AG04450 (cell line): ENCODE results near the gene COL27A1. TPM values are rescaled to one million over a fixed set of nuclear protein-coding genes. Genes with fewer than 3 reads are reported as not detected.

Experiments used
- CTCF ChIA-PET: fragments of 300-600, 350-600 bp; formaldehyde crosslinking; extraction: SDS; loops from one replicate; lab custom pipeline; 2022; ENCODE audit warnings: antibody characterized with exemption, inconsistent platforms; lab: Charles Lee
- POLR2A ChIA-PET: fragments of 350-600 bp; formaldehyde crosslinking; extraction: SDS; loops from one replicate; lab custom pipeline; 2021; ENCODE audit warnings: antibody characterized with exemption, inconsistent platforms; lab: Yijun Ruan, JAX
- DNase-seq: peaks from one replicate; pipeline ENCODE4 v3.0.0-alpha.2; 2011; ENCODE audit warnings: low read depth, low spot score
- H3K27ac ChIP-seq: one replicate; pipeline ENCODE4 v1.5.1; 2012; ENCODE audit warnings: low read depth, low read length, control low read depth
- H3K27me3 ChIP-seq: one replicate; pipeline ENCODE4 v1.6.0; 2012; ENCODE audit warnings: low read length; ENCODE audit not compliant: control insufficient read depth, insufficient read depth
- H3K4me3 ChIP-seq: 2 replicates; pipeline ENCODE4 v1.5.1; 2011; ENCODE audit warnings: mild to moderate bottlenecking, low read depth, low read length, control low read depth
- H3K9me3 ChIP-seq: 2 replicates; pipeline ENCODE4 v1.5.1; 2012; ENCODE audit warnings: low read length; ENCODE audit not compliant: control insufficient read depth, insufficient read depth
- polyA plus RNA-seq: library from polyadenylated mRNA; depleted of rRNA; stranded (reverse); fragments of >200 nt; gene quantifications from 2 replicates; pipeline ENCODE4 v1.2.3, GENCODE V29; 2011
- TF ChIP-seq, protein P1 (sequence below): IDR thresholded peaks from 2 replicates; pipeline ENCODE4 v1.5.1; 2011; ENCODE audit warnings: low read depth, low read length, control low read depth, inconsistent platforms

COL27A1 gene
- polyA plus RNA-seq, 1 experiment, result 8.5 TPM

DNA sequence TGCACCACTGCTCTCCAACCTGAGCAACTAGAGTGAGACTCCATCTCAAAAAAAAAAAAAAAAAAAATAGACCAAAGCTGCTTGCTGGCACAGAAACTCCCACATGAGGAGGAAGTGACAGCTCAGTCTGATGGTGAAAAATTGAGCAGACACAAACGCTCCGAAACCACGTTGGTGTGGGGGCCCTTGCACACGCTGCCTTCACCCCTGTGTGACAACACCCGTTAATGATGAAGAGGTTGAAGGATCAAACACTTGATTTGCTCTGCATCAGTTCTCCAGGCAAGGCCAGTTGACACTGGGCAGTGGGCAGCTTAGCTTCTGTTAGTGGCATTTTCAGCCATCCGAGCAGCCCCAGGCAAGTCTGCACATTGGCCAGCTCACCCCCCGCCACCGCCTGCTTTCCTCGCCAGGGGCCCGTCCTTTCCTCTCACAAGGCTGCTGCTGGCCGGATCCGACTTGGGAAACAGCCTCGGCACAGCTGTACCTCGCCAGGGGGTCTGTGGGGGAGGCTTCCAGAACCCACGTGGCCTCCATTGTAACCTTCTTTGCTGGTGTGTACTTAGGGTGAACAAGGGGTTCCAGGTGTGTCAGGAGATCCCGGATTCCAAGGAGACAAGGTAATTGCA is 79.8 kb downstream of the COL27A1 start:
- TF ChIP-seq, protein P1, sequence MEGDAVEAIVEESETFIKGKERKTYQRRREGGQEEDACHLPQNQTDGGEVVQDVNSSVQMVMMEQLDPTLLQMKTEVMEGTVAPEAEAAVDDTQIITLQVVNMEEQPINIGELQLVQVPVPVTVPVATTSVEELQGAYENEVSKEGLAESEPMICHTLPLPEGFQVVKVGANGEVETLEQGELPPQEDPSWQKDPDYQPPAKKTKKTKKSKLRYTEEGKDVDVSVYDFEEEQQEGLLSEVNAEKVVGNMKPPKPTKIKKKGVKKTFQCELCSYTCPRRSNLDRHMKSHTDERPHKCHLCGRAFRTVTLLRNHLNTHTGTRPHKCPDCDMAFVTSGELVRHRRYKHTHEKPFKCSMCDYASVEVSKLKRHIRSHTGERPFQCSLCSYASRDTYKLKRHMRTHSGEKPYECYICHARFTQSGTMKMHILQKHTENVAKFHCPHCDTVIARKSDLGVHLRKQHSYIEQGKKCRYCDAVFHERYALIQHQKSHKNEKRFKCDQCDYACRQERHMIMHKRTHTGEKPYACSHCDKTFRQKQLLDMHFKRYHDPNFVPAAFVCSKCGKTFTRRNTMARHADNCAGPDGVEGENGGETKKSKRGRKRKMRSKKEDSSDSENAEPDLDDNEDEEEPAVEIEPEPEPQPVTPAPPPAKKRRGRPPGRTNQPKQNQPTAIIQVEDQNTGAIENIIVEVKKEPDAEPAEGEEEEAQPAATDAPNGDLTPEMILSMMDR, result no peak
- H3K27ac ChIP-seq, result no peak overlapping the region
- DNase-seq, result no peak
- CTCF ChIA-PET, result interaction anchor here (0.6 to 1.9 kb wide), 2 partner anchors 37 to 80 kb away, joined by 3 to 6 read pairs; partner anchors contain the start of gene COL27A1
- POLR2A ChIA-PET, result no interaction called here
- H3K9me3 ChIP-seq, result no peaks in the 10 kb centered on the region
- H3K4me3 ChIP-seq, result no peak overlapping the region
- no peaks in the 10 kb centered on the region for H3K27me3 ChIP-seq

DNA sequence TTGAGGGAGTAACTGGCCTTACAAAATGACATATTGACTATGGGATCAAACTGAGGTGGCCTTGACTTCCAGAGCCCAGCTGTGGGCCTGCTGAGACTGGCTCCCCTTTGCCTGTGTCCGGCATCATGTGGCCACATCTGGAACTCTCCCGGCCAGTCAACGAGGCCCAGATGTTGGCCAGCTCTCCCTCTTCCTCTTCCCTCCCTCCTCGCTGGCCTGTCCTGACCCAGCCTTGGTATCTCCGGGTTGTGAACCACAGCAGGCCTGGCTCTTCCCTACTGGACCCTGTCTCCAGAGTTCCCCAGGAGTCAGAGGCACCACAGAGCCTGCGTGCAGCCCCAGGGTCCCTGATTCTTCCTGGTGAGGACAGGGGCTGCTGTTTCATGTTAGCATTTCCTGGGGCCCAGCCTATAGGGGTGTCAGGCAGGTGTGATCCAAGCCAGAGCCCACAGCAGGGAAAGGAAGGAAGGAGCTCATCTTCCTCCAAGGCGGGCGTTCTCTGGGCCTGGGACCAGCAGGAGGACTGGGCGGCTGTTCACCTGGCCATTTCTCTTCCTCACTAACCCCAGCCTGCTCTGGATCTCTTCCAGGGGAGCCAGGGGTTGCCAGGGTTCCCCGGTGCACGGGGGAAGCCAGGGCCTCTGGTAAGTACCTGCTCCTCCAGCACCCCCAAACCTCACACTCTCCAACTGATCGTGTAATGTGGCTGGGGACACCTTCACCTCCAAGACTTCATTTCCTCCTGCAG is 81.2 kb downstream of the COL27A1 start:
- H3K27me3 ChIP-seq, result no peaks in the 10 kb centered on the region
- CTCF ChIA-PET, result interaction anchor here (0.7 kb wide), 1 partner anchor 128 kb away, joined by 5 read pairs; no protein-coding TSS in a partner anchor
- H3K9me3 ChIP-seq, result no peaks in the 10 kb centered on the region
- TF ChIP-seq, protein P1, result no peak
- POLR2A ChIA-PET, result no interaction called here
- no peak overlapping the region for H3K27ac ChIP-seq
- H3K4me3 ChIP-seq, result no peak overlapping the region
- no peak for DNase-seq

DNA sequence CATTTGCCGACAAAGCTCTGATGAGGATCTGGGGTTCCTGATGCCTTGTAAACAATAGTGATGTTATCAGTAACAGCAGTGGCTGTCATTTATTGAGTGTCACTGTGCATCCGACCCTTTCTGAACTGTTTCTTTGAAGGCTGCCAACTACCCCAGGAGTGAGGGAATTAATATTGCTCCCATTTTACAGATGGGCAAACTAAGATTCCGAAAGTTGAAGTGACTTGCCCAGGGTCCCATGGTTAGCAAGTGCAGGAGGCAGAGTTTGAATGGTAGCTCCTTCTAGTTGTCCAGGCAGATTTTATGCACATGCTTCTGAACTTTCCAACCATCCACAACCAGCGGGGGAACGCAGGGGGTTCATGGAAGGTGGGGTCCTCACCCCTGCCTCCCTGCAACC is 81.9 kb downstream of the COL27A1 start:
- DNase-seq, result no peak
- Histone ChIP-seq H3K4me3 (no peak overlapping the region), H3K9me3 (no peaks in the 10 kb centered on the region), H3K27me3 (no peaks in the 10 kb centered on the region), H3K27ac (no peak overlapping the region)
- POLR2A ChIA-PET, result no interaction called here
- CTCF ChIA-PET, result interaction anchor here (0.7 kb wide), 1 partner anchor 129 kb away, joined by 5 read pairs; no protein-coding TSS in a partner anchor
- TF ChIP-seq, protein P1, result no peak

DNA sequence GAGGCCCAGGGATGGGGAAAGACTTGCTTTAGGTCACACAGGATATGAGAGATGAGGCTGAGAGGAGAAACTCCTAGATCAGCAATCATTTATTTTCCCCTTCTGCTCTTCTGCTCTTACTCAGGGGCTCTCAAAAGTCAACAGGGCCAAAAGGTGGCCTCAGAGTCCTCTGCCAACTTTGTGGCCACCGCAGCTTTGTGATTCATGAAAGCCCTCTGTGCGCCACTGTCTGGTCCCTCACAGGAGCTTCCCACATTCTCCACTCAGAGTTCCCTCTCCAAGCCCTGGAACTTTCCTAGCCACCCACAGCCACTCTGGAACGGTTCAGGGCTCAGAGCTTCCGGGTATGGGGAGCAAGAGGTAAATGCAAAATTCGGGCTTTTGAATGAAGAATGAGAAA is 82.4 kb downstream of the COL27A1 start:
- H3K27me3 ChIP-seq, result no peaks in the 10 kb centered on the region
- no peaks in the 10 kb centered on the region for H3K9me3 ChIP-seq
- ChIA-PET POLR2A (no interaction called here), CTCF (no interaction called here)
- H3K4me3 ChIP-seq, result no peak overlapping the region
- TF ChIP-seq, protein P1, result no peak
- no peak overlapping the region for H3K27ac ChIP-seq
- no peak for DNase-seq

DNA sequence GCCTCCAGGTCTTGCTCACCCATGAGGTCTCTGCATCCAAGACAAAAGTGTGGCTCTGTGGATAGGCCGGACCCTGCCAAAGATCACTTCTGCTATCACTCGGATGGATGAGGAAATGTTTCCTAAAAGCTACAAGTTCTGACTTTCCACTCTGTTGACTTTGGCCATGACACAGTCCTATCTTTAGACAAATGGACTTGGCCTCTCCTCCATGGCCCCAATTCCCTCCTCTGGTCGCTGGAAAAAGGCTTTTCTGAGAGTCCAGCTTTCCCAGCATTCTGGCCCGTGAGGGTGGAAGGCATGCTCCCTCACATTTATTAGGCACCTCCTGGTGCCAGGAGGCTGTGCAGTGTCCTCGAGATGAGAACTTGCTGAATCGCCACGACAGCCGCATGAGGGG is 83.1 kb downstream of the COL27A1 start:
- no peak overlapping the region for H3K27ac ChIP-seq
- H3K27me3 ChIP-seq, result no peaks in the 10 kb centered on the region
- no peak for DNase-seq
- CTCF ChIA-PET, result interaction anchor here (1.0 kb wide), 1 partner anchor 156 kb away, joined by 6 read pairs; no protein-coding TSS in a partner anchor
- no peak overlapping the region for H3K4me3 ChIP-seq
- TF ChIP-seq, protein P1, result no peak
- no peaks in the 10 kb centered on the region for H3K9me3 ChIP-seq
- POLR2A ChIA-PET, result interaction anchor here (0.6 kb wide), 1 partner anchor 72 kb away, joined by 3 read pairs; no protein-coding TSS in a partner anchor
